ENCODE data around the gene LINC00305. TPM values are rescaled to one million over a fixed set of nuclear protein-coding genes. Genes with fewer than 3 reads are reported as not detected.

LINC00305 gene
- total RNA-seq: not detected in 2 replicates

DNA sequence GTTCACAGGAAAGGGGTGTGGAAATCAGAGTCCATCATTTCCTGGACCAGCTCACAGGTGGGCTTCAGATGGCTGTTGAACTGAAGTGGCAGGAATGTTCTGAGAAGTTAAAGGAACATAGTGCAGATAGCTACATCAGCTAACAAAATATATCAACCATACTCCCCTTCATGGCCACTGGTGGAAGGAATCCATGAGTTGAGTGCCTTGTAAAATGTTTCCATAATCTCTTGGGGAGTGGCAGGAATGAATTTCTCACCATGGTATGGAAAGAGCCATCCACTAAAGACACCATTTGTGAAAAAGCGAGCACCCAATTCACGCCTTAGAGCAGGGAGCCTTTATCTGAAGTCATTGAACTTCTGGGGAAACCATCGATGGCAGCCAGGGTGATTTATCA lies at the start of gene LINC00305:
TSS of gene LINC00305 (minus strand) at position 101 of the 400 bp plus-strand sequence.

Other genes with a start within 250 kb of the LINC00305 start
- not detected in 2 replicates for gene SERPINB10, start 241.1 kb downstream of the LINC00305 start, total RNA-seq
- 0.49 and 0.51 TPM in 2 replicates for gene HMSD, start 199.8 kb downstream of the LINC00305 start, total RNA-seq
- gene SERPINB8, start 179.0 kb downstream of the LINC00305 start, total RNA-seq: 5.1 and 7.8 TPM in 2 replicates

Data from mesangial cell (primary cell).